SK-N-SH treated with all-trans-retinoic acid at 6 μM for 48 hours (cell line): Measurements from ENCODE around the gene NINL.

Source experiments
- ATAC-seq: fragments of 200-7000 bp; cut with Tn5 transposase; 3 replicates; pipeline ENCODE4 v1.9.1; 2020; ENCODE audit warnings: mild to moderate bottlenecking, moderate library complexity
- BACH2 ChIP-seq: fragments of 250-450 bp; sonication (Bioruptor Pico); IDR thresholded peaks from 2 replicates; pipeline ENCODE4 v1.9.0; 2021; ENCODE audit warnings: mild to moderate bottlenecking, borderline replicate concordance
- CSDC2 ChIP-seq: fragments of 250-450 bp; sonication (Bioruptor Pico); IDR thresholded peaks from 2 replicates; pipeline ENCODE4 v1.5.0; 2020; ENCODE audit warnings: mild to moderate bottlenecking, moderate library complexity
- CSRNP3 ChIP-seq: fragments of 250-450 bp; sonication (Bioruptor Pico); IDR thresholded peaks from 2 replicates; pipeline ENCODE4 v1.5.1; 2021; ENCODE audit warnings: mild to moderate bottlenecking, moderate library complexity
- ESRRG ChIP-seq: fragments of 250-450 bp; sonication (Bioruptor Pico); IDR thresholded peaks from 2 replicates; pipeline ENCODE4 v1.6.1; 2021; ENCODE audit warnings: mild to moderate bottlenecking
- ISL1 ChIP-seq: fragments of 250-450 bp; sonication (Bioruptor Pico); IDR thresholded peaks from 2 replicates; pipeline ENCODE4 v2.1.2; 2022; ENCODE audit warnings: mild to moderate bottlenecking, moderate library complexity
- OSR1 ChIP-seq: fragments of 250-450 bp; sonication (Bioruptor Pico); IDR thresholded peaks from 2 replicates; pipeline ENCODE4 v1.8.0; 2022; ENCODE audit warnings: moderate library complexity, mild to moderate bottlenecking, inconsistent platforms
- PATZ1 ChIP-seq: fragments of 250-450 bp; sonication (Bioruptor Pico); IDR thresholded peaks from 2 replicates; pipeline ENCODE4 v1.8.0; 2020; ENCODE audit warnings: mild to moderate bottlenecking, moderate library complexity, borderline replicate concordance
- POU6F1 ChIP-seq: fragments of 250-450 bp; sonication (Bioruptor Pico); IDR thresholded peaks from 2 replicates; pipeline ENCODE4 v1.8.0; 2021; ENCODE audit warnings: low read depth, mild to moderate bottlenecking, moderate library complexity, borderline replicate concordance
- PPARA ChIP-seq: fragments of 250-450 bp; sonication (Bioruptor Pico); IDR thresholded peaks from 2 replicates; pipeline ENCODE4 v1.5.0; 2020; ENCODE audit warnings: mild to moderate bottlenecking, borderline replicate concordance
- RARB ChIP-seq: fragments of 250-450 bp; sonication (Bioruptor Pico); IDR thresholded peaks from 2 replicates; pipeline ENCODE4 v1.8.0; 2021; ENCODE audit warnings: mild to moderate bottlenecking, moderate library complexity
- SNAI2 ChIP-seq: fragments of 250-450 bp; sonication (Bioruptor Pico); IDR thresholded peaks from 2 replicates; pipeline ENCODE4 v1.5.0; 2020; ENCODE audit warnings: mild to moderate bottlenecking, moderate library complexity
- TCF4 ChIP-seq: fragments of 250-450 bp; sonication (Bioruptor Pico); IDR thresholded peaks from 2 replicates; pipeline ENCODE4 v1.8.0; 2021; ENCODE audit warnings: mild to moderate bottlenecking, moderate library complexity, borderline replicate concordance
- TOX ChIP-seq: fragments of 250-450 bp; sonication (Bioruptor Pico); IDR thresholded peaks from 2 replicates; pipeline ENCODE4 v1.8.0; 2021; ENCODE audit warnings: mild to moderate bottlenecking, moderate library complexity, borderline replicate concordance
- TSHZ2 ChIP-seq: fragments of 250-450 bp; sonication (Bioruptor Pico); IDR thresholded peaks from 2 replicates; pipeline ENCODE4 v1.5.0; 2020; ENCODE audit warnings: mild to moderate bottlenecking, moderate library complexity
- ZC3H10 ChIP-seq: fragments of 250-450 bp; sonication (Bioruptor Pico); IDR thresholded peaks from 2 replicates; pipeline ENCODE4 v1.5.1; 2021; ENCODE audit warnings: mild to moderate bottlenecking, moderate library complexity
- ZFP3 ChIP-seq: fragments of 250-450 bp; sonication (Bioruptor Pico); IDR thresholded peaks from 2 replicates; pipeline ENCODE4 v1.5.0; 2020; ENCODE audit warnings: mild to moderate bottlenecking, moderate library complexity
- ZFP30 ChIP-seq: fragments of 450-650 bp; formaldehyde crosslinking; IDR thresholded peaks from 2 replicates; pipeline ENCODE4 v1.5.0; 2022; ENCODE audit warnings: mild to moderate bottlenecking, moderate library complexity
- ZNF565 ChIP-seq: fragments of 450-650 bp; formaldehyde crosslinking; conservative IDR thresholded peaks from 2 replicates; pipeline ENCODE4 v1.5.0; 2020; ENCODE audit warnings: low read depth, mild to moderate bottlenecking, moderate library complexity
- ZNF8 ChIP-seq: fragments of 450-650 bp; formaldehyde crosslinking; IDR thresholded peaks from 2 replicates; pipeline ENCODE4 v1.5.0; 2020; ENCODE audit warnings: mild to moderate bottlenecking, moderate library complexity

NINL gene

GRCh38 chr20:25424536-25424935, 160.8 kb downstream of the NINL start:
- TF ChIP-seq CSRNP3 (CRISPR knock-in tag): no peak
- TF ChIP-seq POU6F1 (CRISPR knock-in tag): no peak
- TF ChIP-seq BACH2 (CRISPR knock-in tag): no peak
- TF ChIP-seq PATZ1 (CRISPR knock-in tag): no peak
- no peak for TF ChIP-seq CSDC2 (CRISPR knock-in tag)
- TF ChIP-seq PPARA (CRISPR knock-in tag): no peak
- no peak for TF ChIP-seq ISL1 (CRISPR knock-in tag)
- no peak for TF ChIP-seq TCF4
- TF ChIP-seq ZFP30 (CRISPR knock-in tag): no peak
- TF ChIP-seq TSHZ2: no peak
- TF ChIP-seq ZNF565: no peak
- no peak for TF ChIP-seq OSR1 (CRISPR knock-in tag)
- no peak for TF ChIP-seq RARB (CRISPR knock-in tag)
- no peak for TF ChIP-seq ZNF8 (CRISPR knock-in tag)
- no peak for TF ChIP-seq ZFP3 (CRISPR knock-in tag)
- TF ChIP-seq ESRRG (CRISPR knock-in tag): no peak
- TF ChIP-seq TOX (CRISPR knock-in tag): no peak
- no peak for ATAC-seq

- ATAC-seq: no peak
- no peak for TF ChIP-seq ZC3H10 (CRISPR knock-in tag)
These were observed 163.3 kb downstream of the NINL start for GRCh38 chr20:25422032-25422431.

GRCh38 chr20:25421102-25421501, 164.2 kb downstream of the NINL start:
- no peak for ATAC-seq
- TF ChIP-seq TSHZ2 (no peak), ZC3H10 (CRISPR knock-in tag) (no peak), RARB (CRISPR knock-in tag) (no peak), SNAI2 (no peak)

- TF ChIP-seq TOX (CRISPR knock-in tag): no peak
- TF ChIP-seq OSR1 (CRISPR knock-in tag): no peak
- TF ChIP-seq, all 23 proteins: peak for 0
- ATAC-seq: no peak
These were observed 166.6 kb downstream of the NINL start for GRCh38 chr20:25418776-25419175.
